Measurements from ENCODE around the gene SLC38A3. TPM values are rescaled to one million over a fixed set of nuclear protein-coding genes. Genes with fewer than 3 reads are reported as not detected.

Gene SLC38A3
- total and polyA plus RNA-seq, 9 of the 15 experiments (the other 6 are each of a cell fraction or from before 2014, with no cell fraction given), result 0.09 to 0.38 (median 0.16) TPM; not detected in 6

DNA sequence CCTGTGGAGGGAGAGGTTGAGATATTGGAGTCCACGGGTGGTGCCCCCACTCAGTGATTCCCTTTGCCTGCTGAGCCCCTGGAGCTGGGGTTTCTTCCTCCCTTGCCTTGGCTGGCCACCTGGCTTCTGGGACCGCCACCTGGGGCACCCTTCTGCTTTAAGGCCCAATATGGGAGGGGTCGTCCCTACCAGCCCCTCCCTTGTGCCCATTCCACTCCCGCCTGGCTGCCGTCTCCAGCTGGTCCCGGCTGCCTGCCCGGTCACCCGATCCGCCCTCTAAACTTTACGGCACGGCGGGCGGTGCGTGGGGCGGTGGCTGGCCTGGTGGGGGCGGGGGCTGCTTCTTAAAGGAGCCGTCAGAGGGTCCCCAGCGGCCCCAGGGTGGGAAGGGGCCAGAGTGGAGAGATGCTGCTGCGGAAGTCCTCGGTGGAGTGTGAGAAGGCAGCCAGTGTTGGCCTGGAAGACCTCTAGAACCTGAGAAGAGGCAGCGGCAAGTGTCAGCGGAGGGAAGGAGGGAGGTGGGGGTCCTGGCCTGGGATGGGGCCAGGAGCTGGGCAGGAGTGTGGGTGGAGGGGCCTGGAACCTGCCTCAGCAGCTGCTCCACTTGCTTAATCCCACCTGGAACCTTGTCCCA lies 62.3 kb downstream of the SLC38A3 start (continued):
- TF ChIP-seq AFF4 (CRISPR knock-in tag; IDR thresholded peaks at IDR 0.05), result no peak
- no peak for TF ChIP-seq NELFE (IDR thresholded peaks at IDR 0.05; ENCODE audit: insufficient read depth, insufficient read length)
- no peak for TF ChIP-seq ZNF778 (CRISPR knock-in tag; IDR thresholded peaks at IDR 0.05)
- TF ChIP-seq ZNF518B (CRISPR knock-in tag; IDR thresholded peaks at IDR 0.05), result no peak
- TF ChIP-seq, protein P1, sequence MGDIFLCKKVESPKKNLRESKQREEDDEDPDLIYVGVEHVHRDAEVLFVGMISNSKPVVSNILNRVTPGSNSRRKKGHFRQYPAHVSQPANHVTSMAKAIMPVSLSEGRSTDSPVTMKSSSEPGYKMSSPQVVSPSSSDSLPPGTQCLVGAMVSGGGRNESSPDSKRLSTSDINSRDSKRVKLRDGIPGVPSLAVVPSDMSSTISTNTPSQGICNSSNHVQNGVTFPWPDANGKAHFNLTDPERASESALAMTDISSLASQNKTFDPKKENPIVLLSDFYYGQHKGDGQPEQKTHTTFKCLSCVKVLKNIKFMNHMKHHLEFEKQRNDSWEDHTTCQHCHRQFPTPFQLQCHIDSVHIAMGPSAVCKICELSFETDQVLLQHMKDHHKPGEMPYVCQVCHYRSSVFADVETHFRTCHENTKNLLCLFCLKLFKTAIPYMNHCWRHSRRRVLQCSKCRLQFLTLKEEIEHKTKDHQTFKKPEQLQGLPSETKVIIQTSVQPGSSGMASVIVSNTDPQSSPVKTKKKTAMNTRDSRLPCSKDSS (IDR thresholded peaks at IDR 0.05; ENCODE audit: low read depth, partially characterized antibody), result no peak
- TF ChIP-seq ZFP91 (CRISPR knock-in tag; IDR thresholded peaks at IDR 0.05), result peak; percentile 89
- no peak for TF ChIP-seq ZSCAN32 (CRISPR knock-in tag; IDR thresholded peaks at IDR 0.05)
- no peak for TF ChIP-seq DPF2 (IDR thresholded peaks at IDR 0.05)
- no peak for TF ChIP-seq E2F8 (IDR thresholded peaks at IDR 0.05; ENCODE audit: low read depth, partially characterized antibody)
- TF ChIP-seq ZNF121 (CRISPR knock-in tag; conservative IDR thresholded peaks at IDR 0.05), result no peak
- TF ChIP-seq RBM25 (IDR thresholded peaks at IDR 0.05; ENCODE audit: low read depth, low read length, severe bottlenecking), result no peak

All from K562 (cell line).